ENCODE data around the gene PRKD2. TPM values are rescaled to one million over a fixed set of nuclear protein-coding genes. Genes with fewer than 3 reads are reported as not detected.
"Not testable (repeated sequence)": the region's sequence is repeated elsewhere in the genome, so short reads cannot be mapped to it uniquely, and the experiment has no call there.

Gene PRKD2
- total RNA-seq, 1 donor: 9.0 TPM

- Histone ChIP-seq H3K4me3 (ENCODE audit: insufficient read depth, low read length) (peak overlapping the region; percentile 86), H3K79me2 (ENCODE audit: insufficient read depth, low read length) (peaks cover 23% of the 10 kb centered on the region), H2AFZ (ENCODE audit: low read length) (peak overlapping the region; percentile 56), H3K4me2 (ENCODE audit: insufficient read depth, low read length) (peak overlapping the region; percentile 97), H4K20me1 (ENCODE audit: insufficient read depth, low read length) (no peaks in the 10 kb centered on the region), H3K9me3 (ENCODE audit: low read depth, low read length) (no peaks in the 10 kb centered on the region), H3K27ac (ENCODE audit: low read depth, low read length) (peak overlapping the region; percentile 80), H3K27me3 (ENCODE audit: insufficient read depth, low read length) (no peaks in the 10 kb centered on the region), H3K4me1 (ENCODE audit: insufficient read depth, low read length) (peaks cover 12% of the 10 kb centered on the region), H3K36me3 (ENCODE audit: insufficient read depth, low read length) (peaks cover 23% of the 10 kb centered on the region)
- peak; percentile 90 for DNase-seq (ENCODE audit: insufficient read length, low spot score, missing footprints)
- no peak for TF ChIP-seq CTCF (IDR thresholded peaks at IDR 0.05; ENCODE audit: extremely low read depth, low read depth, low read length)
These were observed 791 bp downstream of the PRKD2 start for GRCh38 chr19:46715975-46716671.

- TF ChIP-seq CTCF (IDR thresholded peaks at IDR 0.05; ENCODE audit: extremely low read depth, low read depth, low read length): no peak
- Histone ChIP-seq H2AFZ (ENCODE audit: low read length) (peak overlapping the region; percentile 6), H3K4me2 (ENCODE audit: insufficient read depth, low read length) (peak overlapping the region; percentile 97), H3K27ac (ENCODE audit: low read depth, low read length) (no peak overlapping the region), H3K36me3 (ENCODE audit: insufficient read depth, low read length) (peaks cover 20% of the 10 kb centered on the region), H3K4me1 (ENCODE audit: insufficient read depth, low read length) (peaks cover 12% of the 10 kb centered on the region), H4K20me1 (ENCODE audit: insufficient read depth, low read length) (no peaks in the 10 kb centered on the region), H3K27me3 (ENCODE audit: insufficient read depth, low read length) (no peaks in the 10 kb centered on the region), H3K79me2 (ENCODE audit: insufficient read depth, low read length) (peaks cover 23% of the 10 kb centered on the region), H3K4me3 (ENCODE audit: insufficient read depth, low read length) (peak overlapping the region; percentile 86), H3K9me3 (ENCODE audit: low read depth, low read length) (no peaks in the 10 kb centered on the region)
- DNase-seq (ENCODE audit: insufficient read length, low spot score, missing footprints): peak; percentile 18
These were observed 1.3 kb downstream of the PRKD2 start for GRCh38 chr19:46715620-46715974.

GRCh38 chr19:46714444-46715106 is 2.3 kb downstream of the PRKD2 start:
- no peaks in the 10 kb centered on the region for H4K20me1 ChIP-seq (ENCODE audit: insufficient read depth, low read length)
- H3K9me3 ChIP-seq (ENCODE audit: low read depth, low read length): no peaks in the 10 kb centered on the region
- H2AFZ ChIP-seq (ENCODE audit: low read length): peak overlapping the region; percentile 17
- no peaks in the 10 kb centered on the region for H3K27me3 ChIP-seq (ENCODE audit: insufficient read depth, low read length)
- no peak for TF ChIP-seq CTCF (IDR thresholded peaks at IDR 0.05; ENCODE audit: extremely low read depth, low read depth, low read length)
- peaks cover 23% of the 10 kb centered on the region for H3K79me2 ChIP-seq (ENCODE audit: insufficient read depth, low read length)
- DNase-seq (ENCODE audit: insufficient read length, low spot score, missing footprints): peak; percentile 88
- H3K27ac ChIP-seq (ENCODE audit: low read depth, low read length): peak overlapping the region; percentile 84
- H3K4me2 ChIP-seq (ENCODE audit: insufficient read depth, low read length): peak overlapping the region; percentile 97
- H3K36me3 ChIP-seq (ENCODE audit: insufficient read depth, low read length): peaks cover 18% of the 10 kb centered on the region
- H3K4me3 ChIP-seq (ENCODE audit: insufficient read depth, low read length): peak overlapping the region; percentile 86
- peaks cover 12% of the 10 kb centered on the region for H3K4me1 ChIP-seq (ENCODE audit: insufficient read depth, low read length)

GRCh38 chr19:46713781-46714443 is 3.0 kb downstream of the PRKD2 start:
- no peak for TF ChIP-seq CTCF (IDR thresholded peaks at IDR 0.05; ENCODE audit: extremely low read depth, low read depth, low read length)
- Histone ChIP-seq H4K20me1 (ENCODE audit: insufficient read depth, low read length) (no peaks in the 10 kb centered on the region), H3K36me3 (ENCODE audit: insufficient read depth, low read length) (peaks cover 17% of the 10 kb centered on the region), H3K27ac (ENCODE audit: low read depth, low read length) (peak overlapping the region; percentile 48), H3K4me3 (ENCODE audit: insufficient read depth, low read length) (peak overlapping the region; percentile 86), H3K4me1 (ENCODE audit: insufficient read depth, low read length) (peaks cover 12% of the 10 kb centered on the region), H3K79me2 (ENCODE audit: insufficient read depth, low read length) (peaks cover 23% of the 10 kb centered on the region), H3K4me2 (ENCODE audit: insufficient read depth, low read length) (peak overlapping the region; percentile 97), H3K9me3 (ENCODE audit: low read depth, low read length) (no peaks in the 10 kb centered on the region), H3K27me3 (ENCODE audit: insufficient read depth, low read length) (no peaks in the 10 kb centered on the region), H2AFZ (ENCODE audit: low read length) (peak overlapping the region; percentile 51)
- DNase-seq (ENCODE audit: insufficient read length, low spot score, missing footprints): peak; percentile 100

GRCh38 chr19:46712768-46713338 is 4.1 kb downstream of the PRKD2 start:
- not testable (repeated sequence) for H3K4me3 ChIP-seq (ENCODE audit: insufficient read depth, low read length); H4K20me1 ChIP-seq (ENCODE audit: insufficient read depth, low read length); H3K4me2 ChIP-seq (ENCODE audit: insufficient read depth, low read length); H2AFZ ChIP-seq (ENCODE audit: low read length); H3K9me3 ChIP-seq (ENCODE audit: low read depth, low read length); H3K27me3 ChIP-seq (ENCODE audit: insufficient read depth, low read length); H3K27ac ChIP-seq (ENCODE audit: low read depth, low read length)
- Histone ChIP-seq H3K79me2 (ENCODE audit: insufficient read depth, low read length) (peaks cover 23% of the 10 kb centered on the region), H3K36me3 (ENCODE audit: insufficient read depth, low read length) (peaks cover 13% of the 10 kb centered on the region), H3K4me1 (ENCODE audit: insufficient read depth, low read length) (peaks cover 12% of the 10 kb centered on the region)
- peak; percentile 1 for DNase-seq (ENCODE audit: insufficient read length, low spot score, missing footprints)
